Measurements from ENCODE around the gene KSR2.

- TF ChIP-seq, protein P1, sequence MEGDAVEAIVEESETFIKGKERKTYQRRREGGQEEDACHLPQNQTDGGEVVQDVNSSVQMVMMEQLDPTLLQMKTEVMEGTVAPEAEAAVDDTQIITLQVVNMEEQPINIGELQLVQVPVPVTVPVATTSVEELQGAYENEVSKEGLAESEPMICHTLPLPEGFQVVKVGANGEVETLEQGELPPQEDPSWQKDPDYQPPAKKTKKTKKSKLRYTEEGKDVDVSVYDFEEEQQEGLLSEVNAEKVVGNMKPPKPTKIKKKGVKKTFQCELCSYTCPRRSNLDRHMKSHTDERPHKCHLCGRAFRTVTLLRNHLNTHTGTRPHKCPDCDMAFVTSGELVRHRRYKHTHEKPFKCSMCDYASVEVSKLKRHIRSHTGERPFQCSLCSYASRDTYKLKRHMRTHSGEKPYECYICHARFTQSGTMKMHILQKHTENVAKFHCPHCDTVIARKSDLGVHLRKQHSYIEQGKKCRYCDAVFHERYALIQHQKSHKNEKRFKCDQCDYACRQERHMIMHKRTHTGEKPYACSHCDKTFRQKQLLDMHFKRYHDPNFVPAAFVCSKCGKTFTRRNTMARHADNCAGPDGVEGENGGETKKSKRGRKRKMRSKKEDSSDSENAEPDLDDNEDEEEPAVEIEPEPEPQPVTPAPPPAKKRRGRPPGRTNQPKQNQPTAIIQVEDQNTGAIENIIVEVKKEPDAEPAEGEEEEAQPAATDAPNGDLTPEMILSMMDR (IDR thresholded peaks at IDR 0.05), result no peak
- TF ChIP-seq, protein P2, sequence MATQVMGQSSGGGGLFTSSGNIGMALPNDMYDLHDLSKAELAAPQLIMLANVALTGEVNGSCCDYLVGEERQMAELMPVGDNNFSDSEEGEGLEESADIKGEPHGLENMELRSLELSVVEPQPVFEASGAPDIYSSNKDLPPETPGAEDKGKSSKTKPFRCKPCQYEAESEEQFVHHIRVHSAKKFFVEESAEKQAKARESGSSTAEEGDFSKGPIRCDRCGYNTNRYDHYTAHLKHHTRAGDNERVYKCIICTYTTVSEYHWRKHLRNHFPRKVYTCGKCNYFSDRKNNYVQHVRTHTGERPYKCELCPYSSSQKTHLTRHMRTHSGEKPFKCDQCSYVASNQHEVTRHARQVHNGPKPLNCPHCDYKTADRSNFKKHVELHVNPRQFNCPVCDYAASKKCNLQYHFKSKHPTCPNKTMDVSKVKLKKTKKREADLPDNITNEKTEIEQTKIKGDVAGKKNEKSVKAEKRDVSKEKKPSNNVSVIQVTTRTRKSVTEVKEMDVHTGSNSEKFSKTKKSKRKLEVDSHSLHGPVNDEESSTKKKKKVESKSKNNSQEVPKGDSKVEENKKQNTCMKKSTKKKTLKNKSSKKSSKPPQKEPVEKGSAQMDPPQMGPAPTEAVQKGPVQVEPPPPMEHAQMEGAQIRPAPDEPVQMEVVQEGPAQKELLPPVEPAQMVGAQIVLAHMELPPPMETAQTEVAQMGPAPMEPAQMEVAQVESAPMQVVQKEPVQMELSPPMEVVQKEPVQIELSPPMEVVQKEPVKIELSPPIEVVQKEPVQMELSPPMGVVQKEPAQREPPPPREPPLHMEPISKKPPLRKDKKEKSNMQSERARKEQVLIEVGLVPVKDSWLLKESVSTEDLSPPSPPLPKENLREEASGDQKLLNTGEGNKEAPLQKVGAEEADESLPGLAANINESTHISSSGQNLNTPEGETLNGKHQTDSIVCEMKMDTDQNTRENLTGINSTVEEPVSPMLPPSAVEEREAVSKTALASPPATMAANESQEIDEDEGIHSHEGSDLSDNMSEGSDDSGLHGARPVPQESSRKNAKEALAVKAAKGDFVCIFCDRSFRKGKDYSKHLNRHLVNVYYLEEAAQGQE (IDR thresholded peaks at IDR 0.05; ENCODE audit: insufficient read depth in 1 of 2, low read depth in 2 of 2, low read length in 1 of 2), result no peak
- TF ChIP-seq TCF7L2 (IDR thresholded peaks at IDR 0.05; ENCODE audit: low read depth, low read length), result no peak
- TF ChIP-seq POLR2AphosphoS5 (IDR thresholded peaks at IDR 0.05; ENCODE audit: low read depth, low read length), result no peak
These were observed 441.3 kb downstream of the KSR2 start for GRCh38 chr12:117527479-117527855.
